PC-3 (cell line): Measurements from ENCODE around the gene RFPL1. TPM values are rescaled to one million over a fixed set of nuclear protein-coding genes. Genes with fewer than 3 reads are reported as not detected.

Experiments used
- ATAC-seq: fragments of 200-7000 bp; cut with Tn5 transposase; 2 replicates; pipeline ENCODE4 v1.9.1; 2020; ENCODE audit warnings: mild to moderate bottlenecking, moderate library complexity
- BruUV-seq: library from RNA; stranded (reverse); fragments of 400-500 nt; replicated peaks from 2 replicates; lab custom pipeline; 2021; lab: Mats Ljungman, UMichigan
- CTCF ChIA-PET: fragments of 300-600 bp; sonication (Branson Sonifier 250); formaldehyde crosslinking; loops from one replicate; lab custom pipeline; 2022; ENCODE audit warnings: antibody characterized with exemption; lab: Charles Lee
- POLR2A ChIA-PET: fragments of 300-600 bp; sonication (Branson Sonifier 250); formaldehyde crosslinking; loops from one replicate; lab custom pipeline; 2022; ENCODE audit warnings: antibody characterized with exemption; ENCODE audit not compliant: unreplicated experiment; lab: Charles Lee
- DNase-seq: peaks from one replicate; pipeline ENCODE4 v3.0.0-alpha.2; 2015
- H2AFZ ChIP-seq: fragments of 300-600 bp; sonication (generic); 2 replicates; pipeline ENCODE4 v1.6.0; 2016; ENCODE audit warnings: antibody characterized with exemption, low read length
- H3F3A ChIP-seq: fragments of 300-600 bp; sonication (generic); one replicate; pipeline ENCODE4 v1.6.0; 2017; ENCODE audit warnings: antibody characterized with exemption, low read length, control low read depth, mild to moderate bottlenecking; ENCODE audit not compliant: unreplicated experiment
- H3K27ac ChIP-seq: fragments of 300-600 bp; sonication (generic); 2 replicates; pipeline ENCODE4 v1.5.1; 2016; ENCODE audit warnings: mild to moderate bottlenecking, low read length
- H3K27me3 ChIP-seq: fragments of 300-600 bp; sonication (generic); 2 replicates; pipeline ENCODE4 v1.6.1; 2016; ENCODE audit warnings: low read length, mixed read lengths
- H3K36me3 ChIP-seq: fragments of 300-600 bp; sonication (generic); 2 replicates; pipeline ENCODE4 v1.6.1; 2016; ENCODE audit warnings: low read depth, mixed run types, low read length, mixed read lengths
- H3K4me1 ChIP-seq: fragments of 300-600 bp; sonication (generic); 2 replicates; pipeline ENCODE4 v1.5.1; 2016; ENCODE audit warnings: low read length; ENCODE audit not compliant: insufficient read depth
- H3K4me2 ChIP-seq: fragments of 300-600 bp; sonication (generic); 2 replicates; pipeline ENCODE4 v1.6.0; 2016; ENCODE audit warnings: low read length
- H3K4me3 ChIP-seq: fragments of 300-600 bp; sonication (generic); 2 replicates; pipeline ENCODE4 v1.5.1; 2016; ENCODE audit warnings: mild to moderate bottlenecking, low read length, mixed read lengths
- H3K79me2 ChIP-seq: fragments of 300-600 bp; sonication (generic); 2 replicates; pipeline ENCODE4 v1.6.1; 2017; ENCODE audit warnings: low read length, mixed read lengths
- H3K9ac ChIP-seq: fragments of 300-600 bp; sonication (generic); 2 replicates; pipeline ENCODE4 v1.6.0; 2016; ENCODE audit warnings: mild to moderate bottlenecking, low read length
- H3K9me2 ChIP-seq: fragments of 300-600 bp; sonication (generic); replicated peaks from 2 replicates; pipeline ENCODE4 v1.6.1; 2016; ENCODE audit warnings: mixed run types, low read length, mixed read lengths
- H3K9me3 ChIP-seq: fragments of 300-600 bp; sonication (generic); 2 replicates; pipeline ENCODE4 v1.6.1; 2016; ENCODE audit warnings: low read length, mixed read lengths
- H4K20me1 ChIP-seq: fragments of 300-600 bp; sonication (generic); 2 replicates; pipeline ENCODE4 v1.6.1; 2016; ENCODE audit warnings: low read length, mixed read lengths
- EZH2 ChIP-seq: fragments of 300-600 bp; sonication (generic); IDR thresholded peaks from one replicate; pipeline ENCODE4 v1.6.1; 2017; ENCODE audit warnings: antibody characterized with exemption, mild to moderate bottlenecking, low read length; ENCODE audit not compliant: unreplicated experiment
- EZH2phosphoT487 ChIP-seq: fragments of 300-600 bp; sonication (generic); IDR thresholded peaks from 2 replicates; pipeline ENCODE4 v1.6.1; 2018; ENCODE audit warnings: mild to moderate bottlenecking, antibody characterized with exemption, low read length, borderline replicate concordance
- intact Hi-C: fragments of 100-400 bp; cut with micrococcal nuclease; formaldehyde crosslinking; loops from 2 replicates; pipeline ENCODE4 v1.9.0; 2023
- total RNA-seq: library from RNA; depleted of rRNA; stranded (reverse); fragments of >200 nt; gene quantifications from 2 replicates; pipeline ENCODE4 v1.2.3, GENCODE V29; 2014
- TF ChIP-seq, protein P1 (sequence below): fragments of 300-600 bp; sonication (generic); conservative IDR thresholded peaks from 2 replicates; pipeline ENCODE4 v1.5.1; 2017; ENCODE audit warnings: antibody characterized with exemption, low read depth, mild to moderate bottlenecking, low read length

RFPL1 gene
- total RNA-seq, 1 experiment from 2014 or later = not detected

DNA sequence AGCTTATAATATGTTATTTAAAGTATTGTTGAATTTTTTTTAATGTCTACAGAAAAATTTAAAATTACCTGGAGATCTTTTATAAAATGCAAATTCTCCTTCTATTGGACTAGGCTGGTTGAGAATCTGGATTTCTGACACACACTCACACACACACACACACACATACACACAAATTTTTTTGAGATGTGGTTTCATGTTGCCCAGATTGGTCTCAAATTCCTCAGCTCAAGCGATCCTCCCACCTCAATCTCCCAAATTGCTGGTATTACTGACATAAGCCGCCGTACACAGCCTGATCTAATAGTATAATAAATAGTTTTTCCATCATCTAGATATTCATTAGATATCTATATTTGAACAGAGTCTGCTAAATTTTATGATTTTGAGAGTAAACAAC is 4.5 kb upstream of the RFPL1 start:
- Histone ChIP-seq H3K27ac (no peak overlapping the region), H3K27me3 (peaks cover 21% of the 10 kb centered on the region), H3K4me2 (no peak overlapping the region), H3K9ac (no peak overlapping the region), H3K4me3 (no peak overlapping the region), H3K79me2 (no peaks in the 10 kb centered on the region), H4K20me1 (no peaks in the 10 kb centered on the region), H3K36me3 (no peaks in the 10 kb centered on the region), H3K4me1 (no peaks in the 10 kb centered on the region), H3F3A (no peaks in the 10 kb centered on the region), H3K9me2 (no peaks in the 10 kb centered on the region), H2AFZ (no peak overlapping the region), H3K9me3 (no peaks in the 10 kb centered on the region)
- intact Hi-C loops = no loop called here
- ChIA-PET POLR2A (no interaction called here), CTCF (no interaction called here)
- DNase-seq (no peak), ATAC-seq (no peak)
- no TSS peak for BruUV-seq
- TF ChIP-seq, protein P1, sequence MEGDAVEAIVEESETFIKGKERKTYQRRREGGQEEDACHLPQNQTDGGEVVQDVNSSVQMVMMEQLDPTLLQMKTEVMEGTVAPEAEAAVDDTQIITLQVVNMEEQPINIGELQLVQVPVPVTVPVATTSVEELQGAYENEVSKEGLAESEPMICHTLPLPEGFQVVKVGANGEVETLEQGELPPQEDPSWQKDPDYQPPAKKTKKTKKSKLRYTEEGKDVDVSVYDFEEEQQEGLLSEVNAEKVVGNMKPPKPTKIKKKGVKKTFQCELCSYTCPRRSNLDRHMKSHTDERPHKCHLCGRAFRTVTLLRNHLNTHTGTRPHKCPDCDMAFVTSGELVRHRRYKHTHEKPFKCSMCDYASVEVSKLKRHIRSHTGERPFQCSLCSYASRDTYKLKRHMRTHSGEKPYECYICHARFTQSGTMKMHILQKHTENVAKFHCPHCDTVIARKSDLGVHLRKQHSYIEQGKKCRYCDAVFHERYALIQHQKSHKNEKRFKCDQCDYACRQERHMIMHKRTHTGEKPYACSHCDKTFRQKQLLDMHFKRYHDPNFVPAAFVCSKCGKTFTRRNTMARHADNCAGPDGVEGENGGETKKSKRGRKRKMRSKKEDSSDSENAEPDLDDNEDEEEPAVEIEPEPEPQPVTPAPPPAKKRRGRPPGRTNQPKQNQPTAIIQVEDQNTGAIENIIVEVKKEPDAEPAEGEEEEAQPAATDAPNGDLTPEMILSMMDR = no peak
- TF ChIP-seq EZH2phosphoT487 = no peak
- TF ChIP-seq EZH2 = no peak

DNA sequence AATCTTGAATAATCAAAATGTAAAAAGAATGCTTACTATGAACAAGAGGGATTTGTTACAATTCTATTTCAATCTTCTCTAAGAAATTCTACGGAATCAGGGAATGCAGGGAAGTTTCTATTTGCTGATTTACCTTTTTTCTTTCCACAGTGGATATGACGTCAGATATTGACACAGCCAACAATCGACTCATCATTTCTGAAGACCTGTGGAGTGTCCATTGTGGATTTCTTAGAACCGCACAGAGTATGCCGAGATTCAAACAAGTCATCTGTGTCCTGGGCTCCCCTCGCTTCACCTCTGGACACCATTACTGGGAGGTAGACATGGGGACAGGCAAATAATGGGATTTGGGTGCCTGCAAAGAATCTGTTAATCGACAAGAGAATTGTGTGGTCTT is 4.1 kb upstream of the RFPL1 start:
- Histone ChIP-seq H3K9me2 (no peaks in the 10 kb centered on the region), H3K4me3 (no peak overlapping the region), H3K79me2 (no peaks in the 10 kb centered on the region), H3K9me3 (no peaks in the 10 kb centered on the region), H3K4me2 (no peak overlapping the region), H3K27me3 (peaks cover 17% of the 10 kb centered on the region), H3K27ac (no peak overlapping the region), H3K9ac (no peak overlapping the region), H4K20me1 (no peaks in the 10 kb centered on the region), H3K36me3 (no peaks in the 10 kb centered on the region), H2AFZ (no peak overlapping the region), H3K4me1 (no peaks in the 10 kb centered on the region), H3F3A (no peaks in the 10 kb centered on the region)
- ChIA-PET CTCF (no interaction called here), POLR2A (no interaction called here)
- DNase-seq (no peak), ATAC-seq (no peak)
- no TSS peak for BruUV-seq
- intact Hi-C loops = no loop called here
- TF ChIP-seq EZH2 (no peak), EZH2phosphoT487 (no peak)
- TF ChIP-seq, protein P1 = no peak

DNA sequence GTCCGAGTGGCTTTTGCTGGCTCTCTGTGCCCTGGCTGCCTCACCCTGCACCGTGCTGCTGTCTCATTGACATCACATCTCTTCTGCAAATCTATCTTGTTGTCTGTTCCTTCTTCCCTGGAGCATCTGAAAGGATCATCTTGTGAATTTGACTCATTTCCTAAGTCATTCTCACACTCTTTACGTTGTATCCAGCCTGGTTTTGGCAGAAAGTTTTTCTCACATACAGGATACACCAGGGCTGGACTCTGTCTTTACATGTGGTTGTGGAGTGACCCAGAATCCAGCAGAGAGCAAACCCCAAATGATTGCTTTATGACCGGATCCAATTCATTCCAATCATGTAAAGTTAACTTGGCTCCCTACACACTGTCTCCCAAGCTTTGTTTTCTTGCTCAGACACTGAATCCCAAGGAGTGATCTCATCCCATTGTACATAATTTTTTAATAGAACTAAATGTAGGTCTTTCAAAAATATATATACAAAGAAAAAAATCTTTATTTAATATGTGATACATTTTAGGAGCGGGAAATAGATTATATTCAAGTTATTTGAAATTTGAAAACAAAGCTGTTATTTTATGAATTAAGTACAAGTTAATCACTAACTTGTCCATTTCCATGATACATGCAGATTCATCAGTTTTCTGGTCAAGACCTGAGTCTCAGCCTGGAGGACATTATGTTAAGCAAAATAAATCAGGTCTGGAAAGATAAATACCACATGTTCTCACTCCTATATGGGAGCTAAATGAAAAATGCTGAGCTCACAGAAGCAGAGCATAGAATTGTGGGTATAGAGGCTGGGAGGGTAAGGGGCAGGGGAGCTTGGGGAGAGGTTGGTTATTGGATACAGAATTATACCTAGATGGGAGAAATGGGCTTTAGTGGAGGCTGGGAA is 2.9 kb upstream of the RFPL1 start:
- POLR2A ChIA-PET = no interaction called here

More for the DNA sequence above, 2.9 kb upstream of the RFPL1 start:
- Histone ChIP-seq H3K27me3 (peaks cover 7% of the 10 kb centered on the region; the same call in 1 of the 2 replicates), H3K9me3 (no peaks in the 10 kb centered on the region), H3F3A (no peaks in the 10 kb centered on the region), H3K79me2 (no peaks in the 10 kb centered on the region), H3K9ac (no peak overlapping the region), H3K9me2 (no peaks in the 10 kb centered on the region), H3K4me3 (no peak overlapping the region), H3K27ac (no peak overlapping the region), H2AFZ (no peak overlapping the region), H3K4me2 (no peak overlapping the region), H4K20me1 (no peaks in the 10 kb centered on the region), H3K36me3 (no peaks in the 10 kb centered on the region), H3K4me1 (no peaks in the 10 kb centered on the region)
- BruUV-seq = no TSS peak
- DNase-seq (no peak), ATAC-seq (no peak)
- CTCF ChIA-PET = no interaction called here
- no peak for TF ChIP-seq EZH2
- TF ChIP-seq, protein P1 = no peak
- TF ChIP-seq EZH2phosphoT487 = no peak
- intact Hi-C loops = no loop called here
